WTC11 (cell line): ENCODE measurements around the gene TIMM29.

Source experiments
- CREM ChIP-seq: sonication (generic); formaldehyde crosslinking; IDR thresholded peaks from 2 replicates; pipeline ENCODE4 v1.8.1; 2022; ENCODE audit warnings: mild to moderate bottlenecking, missing genetic modification reagents, moderate library complexity
- ESRRA ChIP-seq: sonication (generic); formaldehyde crosslinking; IDR thresholded peaks from 2 replicates; pipeline ENCODE4 v1.8.1; 2022; ENCODE audit warnings: mild to moderate bottlenecking, missing genetic modification reagents, borderline replicate concordance
- FOXP1 ChIP-seq: sonication (generic); formaldehyde crosslinking; IDR thresholded peaks from 2 replicates; pipeline ENCODE4 v1.8.0; 2022; ENCODE audit warnings: missing genetic modification reagents, mild to moderate bottlenecking, moderate library complexity, borderline replicate concordance
- IRF2 ChIP-seq: sonication (generic); formaldehyde crosslinking; IDR thresholded peaks from 2 replicates; pipeline ENCODE4 v1.8.0; 2022; ENCODE audit warnings: low read depth, missing genetic modification reagents, borderline replicate concordance
- NFYB ChIP-seq: sonication (generic); formaldehyde crosslinking; conservative IDR thresholded peaks from 2 replicates; pipeline ENCODE4 v1.8.0; 2022; ENCODE audit warnings: low read depth, missing genetic modification reagents
- SP1 ChIP-seq: sonication (generic); formaldehyde crosslinking; conservative IDR thresholded peaks from 2 replicates; pipeline ENCODE4 v1.8.1; 2022; ENCODE audit warnings: missing genetic modification reagents
- ZNF317 ChIP-seq: sonication (generic); formaldehyde crosslinking; IDR thresholded peaks from 2 replicates; pipeline ENCODE4 v1.8.1; 2023; ENCODE audit warnings: low read depth, mild to moderate bottlenecking, moderate library complexity, missing genetic modification reagents, borderline replicate concordance
- TF ChIP-seq, protein P1 (sequence below): fragments of 200-600 bp; IDR thresholded peaks from 2 replicates; pipeline ENCODE4 v1.8.0; 2022; ENCODE audit warnings: antibody characterized with exemption
- TF ChIP-seq, protein P2 (sequence below): sonication (generic); formaldehyde crosslinking; IDR thresholded peaks from 2 replicates; pipeline ENCODE4 v1.8.1; 2023; ENCODE audit warnings: mild to moderate bottlenecking, moderate library complexity, missing genetic modification reagents
- TF ChIP-seq, protein P3 (sequence below): sonication (generic); formaldehyde crosslinking; IDR thresholded peaks from 2 replicates; pipeline ENCODE4 v1.8.1; 2022; ENCODE audit warnings: low read depth, missing genetic modification reagents, borderline replicate concordance
- TF ChIP-seq, protein P4 (sequence below): sonication (generic); formaldehyde crosslinking; IDR thresholded peaks from 2 replicates; pipeline ENCODE4 v1.8.1; 2023; ENCODE audit warnings: mild to moderate bottlenecking, missing genetic modification reagents, moderate library complexity

DNA sequence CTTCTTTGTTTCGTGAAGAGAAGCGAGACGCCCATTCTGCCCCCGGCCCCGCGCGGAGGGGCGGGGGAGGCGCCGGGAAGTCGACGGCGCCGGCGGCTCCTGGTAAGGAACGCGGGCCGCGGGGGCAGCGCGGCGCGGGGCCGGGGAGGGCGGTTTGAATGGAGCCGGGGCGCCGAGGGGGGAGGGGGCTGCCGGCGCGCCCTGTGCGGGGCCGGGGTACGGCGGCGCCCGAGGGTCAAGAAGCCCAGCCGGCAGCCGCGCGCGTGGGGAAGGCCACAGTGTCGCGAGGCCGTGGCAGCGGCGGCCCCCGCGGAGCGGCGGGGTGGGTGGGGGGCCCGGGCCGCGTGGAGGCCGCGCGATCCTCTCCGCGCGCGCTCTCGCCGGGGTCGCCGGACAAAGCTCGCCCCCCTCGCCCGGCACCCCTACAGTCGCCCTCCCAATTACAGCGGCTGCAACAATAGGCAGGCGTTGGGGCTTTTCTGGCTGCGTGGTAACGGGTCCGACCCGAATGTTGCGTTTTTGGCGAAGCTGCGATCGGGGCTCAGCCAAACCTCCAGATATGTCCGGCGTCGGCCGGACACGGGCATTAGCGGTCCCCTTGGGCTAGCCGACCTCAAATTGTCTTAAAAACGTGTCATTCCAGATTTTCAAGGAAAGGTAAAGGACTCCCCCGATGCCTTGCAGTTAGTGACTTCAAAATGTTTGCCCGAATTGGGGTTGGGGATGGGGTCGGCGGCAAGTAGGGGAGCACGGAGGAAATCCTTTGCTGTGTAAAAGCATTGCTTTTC is 32.7 kb downstream of the TIMM29 start:
- TF ChIP-seq, protein P1, sequence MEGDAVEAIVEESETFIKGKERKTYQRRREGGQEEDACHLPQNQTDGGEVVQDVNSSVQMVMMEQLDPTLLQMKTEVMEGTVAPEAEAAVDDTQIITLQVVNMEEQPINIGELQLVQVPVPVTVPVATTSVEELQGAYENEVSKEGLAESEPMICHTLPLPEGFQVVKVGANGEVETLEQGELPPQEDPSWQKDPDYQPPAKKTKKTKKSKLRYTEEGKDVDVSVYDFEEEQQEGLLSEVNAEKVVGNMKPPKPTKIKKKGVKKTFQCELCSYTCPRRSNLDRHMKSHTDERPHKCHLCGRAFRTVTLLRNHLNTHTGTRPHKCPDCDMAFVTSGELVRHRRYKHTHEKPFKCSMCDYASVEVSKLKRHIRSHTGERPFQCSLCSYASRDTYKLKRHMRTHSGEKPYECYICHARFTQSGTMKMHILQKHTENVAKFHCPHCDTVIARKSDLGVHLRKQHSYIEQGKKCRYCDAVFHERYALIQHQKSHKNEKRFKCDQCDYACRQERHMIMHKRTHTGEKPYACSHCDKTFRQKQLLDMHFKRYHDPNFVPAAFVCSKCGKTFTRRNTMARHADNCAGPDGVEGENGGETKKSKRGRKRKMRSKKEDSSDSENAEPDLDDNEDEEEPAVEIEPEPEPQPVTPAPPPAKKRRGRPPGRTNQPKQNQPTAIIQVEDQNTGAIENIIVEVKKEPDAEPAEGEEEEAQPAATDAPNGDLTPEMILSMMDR, result no peak
- TF ChIP-seq FOXP1 (CRISPR knock-in tag) (no peak), ESRRA (no peak), SP1 (CRISPR knock-in tag) (no peak), IRF2 (CRISPR knock-in tag) (no peak), NFYB (CRISPR knock-in tag) (no peak), ZNF317 (CRISPR knock-in tag) (no peak), CREM (CRISPR knock-in tag) (no peak)
- TF ChIP-seq, protein P2, sequence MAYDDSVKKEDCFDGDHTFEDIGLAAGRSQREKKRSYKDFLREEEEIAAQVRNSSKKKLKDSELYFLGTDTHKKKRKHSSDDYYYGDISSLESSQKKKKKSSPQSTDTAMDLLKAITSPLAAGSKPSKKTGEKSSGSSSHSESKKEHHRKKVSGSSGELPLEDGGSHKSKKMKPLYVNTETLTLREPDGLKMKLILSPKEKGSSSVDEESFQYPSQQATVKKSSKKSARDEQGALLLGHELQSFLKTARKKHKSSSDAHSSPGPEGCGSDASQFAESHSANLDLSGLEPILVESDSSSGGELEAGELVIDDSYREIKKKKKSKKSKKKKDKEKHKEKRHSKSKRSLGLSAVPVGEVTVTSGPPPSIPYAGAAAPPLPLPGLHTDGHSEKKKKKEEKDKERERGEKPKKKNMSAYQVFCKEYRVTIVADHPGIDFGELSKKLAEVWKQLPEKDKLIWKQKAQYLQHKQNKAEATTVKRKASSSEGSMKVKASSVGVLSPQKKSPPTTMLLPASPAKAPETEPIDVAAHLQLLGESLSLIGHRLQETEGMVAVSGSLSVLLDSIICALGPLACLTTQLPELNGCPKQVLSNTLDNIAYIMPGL (CRISPR knock-in tag), result no peak
- TF ChIP-seq, protein P3, sequence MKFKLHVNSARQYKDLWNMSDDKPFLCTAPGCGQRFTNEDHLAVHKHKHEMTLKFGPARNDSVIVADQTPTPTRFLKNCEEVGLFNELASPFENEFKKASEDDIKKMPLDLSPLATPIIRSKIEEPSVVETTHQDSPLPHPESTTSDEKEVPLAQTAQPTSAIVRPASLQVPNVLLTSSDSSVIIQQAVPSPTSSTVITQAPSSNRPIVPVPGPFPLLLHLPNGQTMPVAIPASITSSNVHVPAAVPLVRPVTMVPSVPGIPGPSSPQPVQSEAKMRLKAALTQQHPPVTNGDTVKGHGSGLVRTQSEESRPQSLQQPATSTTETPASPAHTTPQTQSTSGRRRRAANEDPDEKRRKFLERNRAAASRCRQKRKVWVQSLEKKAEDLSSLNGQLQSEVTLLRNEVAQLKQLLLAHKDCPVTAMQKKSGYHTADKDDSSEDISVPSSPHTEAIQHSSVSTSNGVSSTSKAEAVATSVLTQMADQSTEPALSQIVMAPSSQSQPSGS (CRISPR knock-in tag), result no peak
- TF ChIP-seq, protein P4, sequence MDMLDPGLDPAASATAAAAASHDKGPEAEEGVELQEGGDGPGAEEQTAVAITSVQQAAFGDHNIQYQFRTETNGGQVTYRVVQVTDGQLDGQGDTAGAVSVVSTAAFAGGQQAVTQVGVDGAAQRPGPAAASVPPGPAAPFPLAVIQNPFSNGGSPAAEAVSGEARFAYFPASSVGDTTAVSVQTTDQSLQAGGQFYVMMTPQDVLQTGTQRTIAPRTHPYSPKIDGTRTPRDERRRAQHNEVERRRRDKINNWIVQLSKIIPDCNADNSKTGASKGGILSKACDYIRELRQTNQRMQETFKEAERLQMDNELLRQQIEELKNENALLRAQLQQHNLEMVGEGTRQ (CRISPR knock-in tag), result no peak
